ENCODE data around the gene CHEK1. TPM values are rescaled to one million over a fixed set of nuclear protein-coding genes. Genes with fewer than 3 reads are reported as not detected.
"Not testable (repeated sequence)": the region's sequence is repeated elsewhere in the genome, so short reads cannot be mapped to it uniquely, and the experiment has no call there.

The CHEK1 gene
- 100 to 1,000 TPM; 135 to 180 TPM for total RNA-seq

GRCh38 chr11:125624756-125625213 lies at the start of gene CHEK1:
TSS of gene CHEK1 (plus strand) at chr11:125625163. CDS start at chr11:125626769, 1,606 bp downstream.
- Mint-ChIP-seq H3K27me3 (ENCODE audit: low read depth) (no peaks in the 10 kb centered on the region), H3K27ac (peak within 1 kb of the TSS; percentile 90), H3K4me1 (ENCODE audit: low read depth) (peaks cover 24% of the 10 kb centered on the region)

GRCh38 chr11:125577181-125577580 lies 47.8 kb upstream of the CHEK1 start:
- not testable (repeated sequence) for DNase-seq; H3K27me3 Mint-ChIP-seq (ENCODE audit: low read depth); H3K9me3 Mint-ChIP-seq; ATAC-seq (replicated peaks in 1 of 2); H3K4me3 Mint-ChIP-seq; H3K4me1 Mint-ChIP-seq (ENCODE audit: low read depth); H3K27ac Mint-ChIP-seq
- H3K36me3 Mint-ChIP-seq (ENCODE audit: insufficient read depth in 2 of 2): peaks cover 13 to 40% of the 10 kb centered on the region in 2 donors

More at GRCh38 chr11:125624756-125625213, at the start of gene CHEK1:
- peak within 1 kb of the TSS; percentile 92 to 100 for H3K4me3 Mint-ChIP-seq
- DNase-seq (no peak), ATAC-seq (replicated peaks in 1 of 2) (no peak)
- peaks cover 16 to 29% of the 10 kb centered on the region in 2 donors for H3K36me3 Mint-ChIP-seq (ENCODE audit: insufficient read depth in 2 of 2)
- no peaks in the 10 kb centered on the region for H3K9me3 Mint-ChIP-seq

- ATAC-seq (replicated peaks in 1 of 2) (no peak), DNase-seq (no peak)
- H3K4me1 Mint-ChIP-seq (ENCODE audit: low read depth): no peaks in the 10 kb centered on the region
- peaks cover 15 to 47% of the 10 kb centered on the region in 2 donors for H3K36me3 Mint-ChIP-seq (ENCODE audit: insufficient read depth in 2 of 2)
- H3K27ac Mint-ChIP-seq: no peak overlapping the region
- no peak overlapping the region for H3K4me3 Mint-ChIP-seq
- no peaks in the 10 kb centered on the region for H3K27me3 Mint-ChIP-seq (ENCODE audit: low read depth)
- no peaks in the 10 kb centered on the region for H3K9me3 Mint-ChIP-seq
These were observed 46.2 kb upstream of the CHEK1 start for GRCh38 chr11:125578783-125579182.

- Mint-ChIP-seq H3K4me3 (no peak overlapping the region), H3K9me3 (no peaks in the 10 kb centered on the region), H3K27me3 (ENCODE audit: low read depth) (no peaks in the 10 kb centered on the region), H3K36me3 (ENCODE audit: insufficient read depth in 2 of 2) (peaks cover 15 to 49% of the 10 kb centered on the region in 2 donors), H3K27ac (no peak overlapping the region), H3K4me1 (ENCODE audit: low read depth) (no peaks in the 10 kb centered on the region)
- DNase-seq (no peak), ATAC-seq (replicated peaks in 1 of 2) (no peak)
These were observed 45.2 kb upstream of the CHEK1 start for GRCh38 chr11:125579811-125580210.

- H3K4me3 Mint-ChIP-seq: no peak overlapping the region
- H3K36me3 Mint-ChIP-seq (ENCODE audit: insufficient read depth in 2 of 2): peaks cover 6 to 31% of the 10 kb centered on the region in 2 donors
- H3K9me3 Mint-ChIP-seq: no peaks in the 10 kb centered on the region
These were observed 41.5 kb upstream of the CHEK1 start for GRCh38 chr11:125583496-125583895.

GRCh38 chr11:125585487-125585886 lies 39.5 kb upstream of the CHEK1 start:
- no peak for ATAC-seq (replicated peaks in 1 of 2)
- H3K36me3 Mint-ChIP-seq (ENCODE audit: insufficient read depth in 2 of 2): peaks cover 4 to 25% of the 10 kb centered on the region in 2 donors
- H3K27me3 Mint-ChIP-seq (ENCODE audit: low read depth): no peaks in the 10 kb centered on the region
- no peaks in the 10 kb centered on the region for H3K9me3 Mint-ChIP-seq
- H3K27ac Mint-ChIP-seq: peak overlapping the region; percentile 46
- H3K4me3 Mint-ChIP-seq: no peak overlapping the region
- no peak for DNase-seq
- H3K4me1 Mint-ChIP-seq (ENCODE audit: low read depth): peaks cover 19% of the 10 kb centered on the region

More at GRCh38 chr11:125583496-125583895, 41.5 kb upstream of the CHEK1 start:
- no peaks in the 10 kb centered on the region for H3K27me3 Mint-ChIP-seq (ENCODE audit: low read depth)
- H3K27ac Mint-ChIP-seq: no peak overlapping the region
- DNase-seq (no peak), ATAC-seq (replicated peaks in 1 of 2) (no peak)
- peaks cover 11% of the 10 kb centered on the region for H3K4me1 Mint-ChIP-seq (ENCODE audit: low read depth)

- Mint-ChIP-seq H3K4me3 (no peak overlapping the region), H3K36me3 (ENCODE audit: insufficient read depth in 2 of 2) (peaks cover 4 to 24% of the 10 kb centered on the region in 2 donors), H3K4me1 (ENCODE audit: low read depth) (peaks cover 26% of the 10 kb centered on the region), H3K27me3 (ENCODE audit: low read depth) (no peaks in the 10 kb centered on the region), H3K27ac (peak overlapping the region; percentile 26), H3K9me3 (no peaks in the 10 kb centered on the region)
- DNase-seq (no peak), ATAC-seq (replicated peaks in 1 of 2) (peak; percentile 77 to 84)
These were observed 38.3 kb upstream of the CHEK1 start for GRCh38 chr11:125586623-125587022.

GRCh38 chr11:125587480-125587879 lies 37.5 kb upstream of the CHEK1 start:
- ATAC-seq (replicated peaks in 1 of 2) (no peak), DNase-seq (no peak)
- no peaks in the 10 kb centered on the region for H3K27me3 Mint-ChIP-seq (ENCODE audit: low read depth)
- H3K36me3 Mint-ChIP-seq (ENCODE audit: insufficient read depth in 2 of 2): peaks cover 5 to 28% of the 10 kb centered on the region in 2 donors
- H3K9me3 Mint-ChIP-seq: no peaks in the 10 kb centered on the region
- H3K4me1 Mint-ChIP-seq (ENCODE audit: low read depth): peaks cover 29% of the 10 kb centered on the region
- H3K27ac Mint-ChIP-seq: peak overlapping the region; percentile 22
- H3K4me3 Mint-ChIP-seq: no peak overlapping the region

- Mint-ChIP-seq H3K36me3 (ENCODE audit: insufficient read depth in 2 of 2) (peaks cover 13 to 26% of the 10 kb centered on the region in 2 donors), H3K27me3 (ENCODE audit: low read depth) (no peaks in the 10 kb centered on the region), H3K4me1 (ENCODE audit: low read depth) (peaks cover 35% of the 10 kb centered on the region), H3K4me3 (peak overlapping the region; percentile 49 to 81), H3K27ac (peak overlapping the region; percentile 89), H3K9me3 (no peaks in the 10 kb centered on the region)
- DNase-seq (no peak), ATAC-seq (replicated peaks in 1 of 2) (no peak)
These were observed 36.5 kb upstream of the CHEK1 start for GRCh38 chr11:125588505-125588904.

- Mint-ChIP-seq H3K27me3 (ENCODE audit: low read depth) (no peaks in the 10 kb centered on the region), H3K4me1 (ENCODE audit: low read depth) (peaks cover 67% of the 10 kb centered on the region), H3K9me3 (no peaks in the 10 kb centered on the region), H3K27ac (peak overlapping the region; percentile 97), H3K36me3 (ENCODE audit: insufficient read depth in 2 of 2) (peaks cover 11 to 24% of the 10 kb centered on the region in 2 donors), H3K4me3 (peak overlapping the region; percentile 95 to 99)
- ATAC-seq (replicated peaks in 1 of 2) (peak; percentile 16 to 25), DNase-seq (peak; percentile 37 to 46)
These were observed 33.2 kb upstream of the CHEK1 start for GRCh38 chr11:125591649-125592304.

GRCh38 chr11:125592305-125593113 lies 32.5 kb upstream of the CHEK1 start, which contains the start of gene STT3A:
TSS of gene STT3A (plus strand) at chr11:125592852. CDS start at chr11:125595916, 3,064 bp downstream.
- H3K4me3 Mint-ChIP-seq: peak within 1 kb of the TSS; percentile 95 to 99
- H3K27ac Mint-ChIP-seq: peak within 1 kb of the TSS; percentile 97
- H3K27me3 Mint-ChIP-seq (ENCODE audit: low read depth): no peaks in the 10 kb centered on the region
- DNase-seq (peak; percentile 97 to 98), ATAC-seq (replicated peaks in 1 of 2) (peak; percentile 94 to 96)
- peaks cover 12 to 31% of the 10 kb centered on the region in 2 donors for H3K36me3 Mint-ChIP-seq (ENCODE audit: insufficient read depth in 2 of 2)
- peaks cover 67% of the 10 kb centered on the region for H3K4me1 Mint-ChIP-seq (ENCODE audit: low read depth)
- no peaks in the 10 kb centered on the region for H3K9me3 Mint-ChIP-seq

GRCh38 chr11:125593114-125593820 lies 31.7 kb upstream of the CHEK1 start:
- H3K36me3 Mint-ChIP-seq (ENCODE audit: insufficient read depth in 2 of 2): peaks cover 12 to 34% of the 10 kb centered on the region in 2 donors
- DNase-seq: no peak
- peak overlapping the region; percentile 97 for H3K27ac Mint-ChIP-seq
- no peaks in the 10 kb centered on the region for H3K9me3 Mint-ChIP-seq
- H3K4me1 Mint-ChIP-seq (ENCODE audit: low read depth): peaks cover 64% of the 10 kb centered on the region
- no peaks in the 10 kb centered on the region for H3K27me3 Mint-ChIP-seq (ENCODE audit: low read depth)
- peak overlapping the region; percentile 95 to 99 for H3K4me3 Mint-ChIP-seq
- ATAC-seq (replicated peaks in 1 of 2): peak in 1 of 2 donors; percentile 20
